ENCODE results near the gene TCEAL7.
"Not testable (repeated sequence)": the region's sequence is repeated elsewhere in the genome, so short reads cannot be mapped to it uniquely, and the experiment has no call there.

The TCEAL7 gene

GRCh38 chrX:103329991-103330390 lies at the start of gene TCEAL7:
Gene TCEAL7, plus strand, starts transcription at chrX:103330239. Its CDS starts 1,165 bp downstream, at chrX:103331404.
- peak within 1 kb of the TSS; percentile 40 for H3K4me3 ChIP-seq (ENCODE audit: low read depth, low read length)
- in situ Hi-C loops (cut with HindIII; ENCODE audit: low sequenced_read_pairs): no loop called here
- DNase-seq (ENCODE audit: low read depth, low spot score): peak; percentile 46
- TF ChIP-seq, protein P1, sequence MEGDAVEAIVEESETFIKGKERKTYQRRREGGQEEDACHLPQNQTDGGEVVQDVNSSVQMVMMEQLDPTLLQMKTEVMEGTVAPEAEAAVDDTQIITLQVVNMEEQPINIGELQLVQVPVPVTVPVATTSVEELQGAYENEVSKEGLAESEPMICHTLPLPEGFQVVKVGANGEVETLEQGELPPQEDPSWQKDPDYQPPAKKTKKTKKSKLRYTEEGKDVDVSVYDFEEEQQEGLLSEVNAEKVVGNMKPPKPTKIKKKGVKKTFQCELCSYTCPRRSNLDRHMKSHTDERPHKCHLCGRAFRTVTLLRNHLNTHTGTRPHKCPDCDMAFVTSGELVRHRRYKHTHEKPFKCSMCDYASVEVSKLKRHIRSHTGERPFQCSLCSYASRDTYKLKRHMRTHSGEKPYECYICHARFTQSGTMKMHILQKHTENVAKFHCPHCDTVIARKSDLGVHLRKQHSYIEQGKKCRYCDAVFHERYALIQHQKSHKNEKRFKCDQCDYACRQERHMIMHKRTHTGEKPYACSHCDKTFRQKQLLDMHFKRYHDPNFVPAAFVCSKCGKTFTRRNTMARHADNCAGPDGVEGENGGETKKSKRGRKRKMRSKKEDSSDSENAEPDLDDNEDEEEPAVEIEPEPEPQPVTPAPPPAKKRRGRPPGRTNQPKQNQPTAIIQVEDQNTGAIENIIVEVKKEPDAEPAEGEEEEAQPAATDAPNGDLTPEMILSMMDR (IDR thresholded peaks at IDR 0.05; ENCODE audit: low read depth, low read length): no peak

DNA sequence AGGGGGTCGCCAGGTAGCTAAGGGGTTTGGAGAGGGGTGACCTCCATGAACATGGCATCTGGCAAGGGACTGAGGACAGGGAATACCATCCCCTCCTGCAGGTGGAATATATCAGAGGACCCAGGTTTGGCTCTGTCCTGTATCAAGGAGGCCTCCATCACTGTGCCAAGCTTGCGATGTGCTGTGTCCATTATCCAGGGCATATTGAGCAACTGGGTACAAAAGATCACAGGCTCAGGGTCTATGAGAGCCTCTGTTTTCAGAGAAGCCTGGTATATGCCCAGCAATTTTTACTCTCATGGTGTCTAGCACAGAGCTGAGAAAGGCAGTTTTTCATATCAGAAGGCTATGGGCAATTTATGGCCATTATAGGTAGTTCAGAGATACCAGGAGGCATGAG lies 36.9 kb upstream of the TCEAL7 start:
- H3K4me3 ChIP-seq (ENCODE audit: low read depth, low read length): no peak overlapping the region
- in situ Hi-C loops (cut with HindIII; ENCODE audit: low sequenced_read_pairs): no loop called here
- no peak for DNase-seq (ENCODE audit: low read depth, low spot score)
- TF ChIP-seq, protein P1 (IDR thresholded peaks at IDR 0.05; ENCODE audit: low read depth, low read length): no peak

DNA sequence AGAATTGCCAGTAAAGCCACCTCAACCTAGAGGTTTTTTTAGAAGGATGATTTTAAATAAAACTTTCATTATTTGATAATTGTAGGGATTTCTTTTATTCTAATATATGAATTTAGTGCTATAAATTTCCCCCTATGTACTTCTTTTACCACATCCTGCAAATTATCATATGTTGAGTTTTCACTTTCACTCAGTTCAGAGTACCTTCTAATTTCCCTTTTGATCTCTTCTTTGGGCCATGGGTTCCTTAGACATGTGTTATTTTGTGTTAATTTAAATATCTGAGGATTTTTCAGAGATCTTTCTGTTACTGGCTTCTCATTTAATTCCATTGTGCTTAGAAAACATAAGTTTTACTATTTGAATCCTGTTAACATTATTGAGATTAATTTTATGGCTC lies 25.3 kb upstream of the TCEAL7 start:
- in situ Hi-C loops (cut with HindIII; ENCODE audit: low sequenced_read_pairs): no loop called here
- TF ChIP-seq, protein P1 (IDR thresholded peaks at IDR 0.05; ENCODE audit: low read depth, low read length): no peak

DNA sequence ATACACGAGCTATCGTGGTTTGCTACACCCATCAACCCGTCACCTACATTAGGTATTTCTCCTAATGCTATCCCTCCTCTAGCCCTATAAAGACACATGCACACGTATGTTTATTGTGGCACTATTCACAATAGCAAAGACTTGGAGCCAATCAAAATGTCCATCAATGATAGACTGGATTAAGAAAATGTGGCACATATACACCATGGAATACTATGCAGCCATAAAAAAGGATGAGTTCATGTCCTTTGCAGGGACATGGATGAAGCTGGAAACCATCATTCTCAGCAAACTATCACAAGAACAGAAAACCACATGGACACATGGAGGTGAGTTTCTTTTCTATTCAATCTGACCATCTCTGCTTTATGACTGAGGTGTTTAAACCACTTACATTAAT lies 24.4 kb upstream of the TCEAL7 start:
- in situ Hi-C loops (cut with HindIII; ENCODE audit: low sequenced_read_pairs); H3K4me3 ChIP-seq (ENCODE audit: low read depth, low read length): not testable (repeated sequence)

More for the DNA sequence above, 25.3 kb upstream of the TCEAL7 start:
- no peak overlapping the region for H3K4me3 ChIP-seq (ENCODE audit: low read depth, low read length)
- no peak for DNase-seq (ENCODE audit: low read depth, low spot score)

GRCh38 chrX:103309860-103310554 lies 20.0 kb upstream of the TCEAL7 start:
- in situ Hi-C loops (cut with HindIII; ENCODE audit: low sequenced_read_pairs): no loop called here
- DNase-seq (ENCODE audit: low read depth, low spot score): no peak
- TF ChIP-seq, protein P1 (IDR thresholded peaks at IDR 0.05; ENCODE audit: low read depth, low read length): no peak
- H3K4me3 ChIP-seq (ENCODE audit: low read depth, low read length): peak overlapping the region; percentile 45

More for the DNA sequence above, 24.4 kb upstream of the TCEAL7 start:
- not testable (repeated sequence) for DNase-seq (ENCODE audit: low read depth, low spot score)

- DNase-seq (ENCODE audit: low read depth, low spot score): peak; percentile 15
- in situ Hi-C loops (cut with HindIII; ENCODE audit: low sequenced_read_pairs): no loop called here
- peak within 1 kb of the TSS; percentile 45 for H3K4me3 ChIP-seq (ENCODE audit: low read depth, low read length)
- TF ChIP-seq, protein P1 (IDR thresholded peaks at IDR 0.05; ENCODE audit: low read depth, low read length): no peak
Observed at GRCh38 chrX:103310555-103311398, 19.3 kb upstream of the TCEAL7 start, which contains the start of gene BEX2. Gene BEX2, minus strand, starts transcription at chrX:103310990. Its CDS starts 1,014 bp downstream, at chrX:103309976.

GRCh38 chrX:103311399-103311780 lies 18.6 kb upstream of the TCEAL7 start:
- in situ Hi-C loops (cut with HindIII; ENCODE audit: low sequenced_read_pairs): no loop called here
- TF ChIP-seq, protein P1 (IDR thresholded peaks at IDR 0.05; ENCODE audit: low read depth, low read length): no peak
- no peak for DNase-seq (ENCODE audit: low read depth, low spot score)
- H3K4me3 ChIP-seq (ENCODE audit: low read depth, low read length): no peak overlapping the region

All from astrocyte of the spinal cord (primary cell).